Uterus (tissue), 4 donors: ENCODE measurements around the gene NT5DC2. TPM values are rescaled to one million over a fixed set of nuclear protein-coding genes. Genes with fewer than 3 reads are reported as not detected.
"Not testable (repeated sequence)": the region's sequence is repeated elsewhere in the genome, so short reads cannot be mapped to it uniquely, and the experiment has no call there.

Experiments used
- DNase-seq, 2 donors: peaks; one replicate each; pipeline ENCODE4 v3.0.0-alpha.2; 2019 to 2020
- H3K27ac ChIP-seq, 2 donors: fragments of 200-600 bp; sonication (generic); 1 replicate in 1 of 2; 2 replicates in 1 of 2; pipeline ENCODE4 v1.5.1; 2016 to 2018
- H3K27me3 ChIP-seq, 2 donors: fragments of 200-600 bp; sonication (generic); one replicate each; pipeline ENCODE4 v1.5.1; 2018 to 2019; ENCODE audit warnings: control low read depth in 1 of 2
- H3K36me3 ChIP-seq, 2 donors: fragments of 200-600 bp; sonication (generic); one replicate each; pipeline ENCODE4 v1.5.1; 2019; ENCODE audit warnings: control low read depth in 1 of 2
- H3K4me1 ChIP-seq, 2 donors: fragments of 200-600 bp; sonication (generic); one replicate each; pipeline ENCODE4 v1.5.1; 2018 to 2019; ENCODE audit warnings: control low read depth in 1 of 2
- H3K4me3 ChIP-seq, 2 donors: fragments of 200-600 bp; sonication (generic); 1 replicate in 1 of 2; 2 replicates in 1 of 2; pipeline ENCODE4 v1.5.1; 2018 to 2019; ENCODE audit warnings: mild to moderate bottlenecking in 1 of 2
- H3K9me3 ChIP-seq, 2 donors: fragments of 200-600 bp; sonication (generic); one replicate each; pipeline ENCODE4 v1.5.1; 2019; ENCODE audit warnings: control low read depth in 1 of 2
- CTCF ChIP-seq, 4 experiments: fragments of 200-600 bp in 2 of 4; fragments of 450-650 bp in 2 of 4; sonication (generic) in 2 of 4; IDR thresholded peaks; one replicate each; pipeline ENCODE4 v1.5.1; 2016 to 2019; ENCODE audit warnings: antibody characterized with exemption in 4 of 4, mild to moderate bottlenecking in 2 of 4, moderate library complexity in 1 of 4
- POLR2A ChIP-seq, 2 donors: fragments of 450-650 bp; IDR thresholded peaks; one replicate each; pipeline ENCODE4 v1.6.1; 2016; ENCODE audit warnings: antibody characterized with exemption in 2 of 2, mild to moderate bottlenecking in 1 of 2, moderate library complexity in 1 of 2
- intact Hi-C: fragments of 100-400 bp; cut with DNase I; formaldehyde crosslinking; loops from one replicate; pipeline ENCODE4 v1.15.1; 2023; ENCODE audit warnings: low total_unique reads
- total RNA-seq, 4 donors: library from RNA; depleted of rRNA in 3 of 4; stranded (reverse); fragments of >200 nt in 3 of 4; gene quantifications; one replicate each; pipeline versions ENCODE4 v1.1.0 to v1.2.4, GENCODE V29; 2014 to 2023
- donor health status: DM: yes; HTN: yes; CAD: no.

The NT5DC2 gene
- total RNA-seq, 4 donors from 2014 or later, result 9.2 to 67.6 (median 29.3) TPM

DNA sequence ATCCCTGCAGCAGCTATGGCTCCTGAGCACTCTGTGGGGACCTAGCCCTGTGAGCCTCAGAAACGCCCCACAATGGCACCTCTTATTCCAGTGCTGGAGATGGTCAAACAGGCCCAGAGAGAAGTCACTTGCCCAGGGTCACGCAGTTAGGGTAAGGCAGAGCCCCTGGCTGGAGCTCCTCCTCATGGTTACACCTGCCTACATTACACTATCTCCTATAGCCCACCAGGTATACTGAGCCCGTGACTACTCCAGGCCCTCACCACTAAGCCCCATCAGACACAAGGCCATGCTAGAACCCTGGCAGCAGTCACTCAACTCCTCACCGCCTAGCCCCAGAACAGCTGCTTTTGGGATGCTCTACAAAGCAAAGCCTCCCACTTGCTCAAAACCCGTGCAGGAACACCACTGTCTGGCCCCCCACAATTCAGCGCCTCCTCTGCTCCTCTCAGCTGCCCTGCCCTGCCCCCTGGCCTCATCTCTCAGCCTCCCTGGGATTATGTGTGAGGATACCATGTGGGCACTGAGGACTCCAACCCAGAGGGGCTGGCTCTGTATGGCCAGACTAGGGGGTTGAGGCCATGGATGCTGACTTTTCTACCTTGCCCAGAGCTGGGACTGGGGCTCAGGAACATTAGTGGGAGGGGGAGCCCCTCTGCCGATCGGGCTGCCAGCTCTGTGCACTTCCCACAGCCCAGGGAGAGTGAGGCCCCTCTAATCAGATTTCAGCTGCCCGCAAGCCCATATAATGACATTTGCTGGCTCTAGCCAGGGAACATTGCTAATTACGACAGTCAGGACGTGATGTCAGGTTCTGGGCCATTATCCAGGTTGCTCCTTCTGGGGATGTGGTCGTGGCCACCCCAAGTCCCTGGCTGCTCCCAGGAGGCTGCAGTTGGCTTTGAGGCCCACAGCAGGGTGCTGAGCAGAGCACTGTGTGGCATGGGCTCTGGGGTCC, 4.0 kb downstream of the NT5DC2 start:
- no peaks in the 10 kb centered on the region for H3K36me3 ChIP-seq
- intact Hi-C loops, result no loop called here
- no peak overlapping the region for H3K4me3 ChIP-seq
- peak overlapping the region; percentile 40 to 47 for H3K27ac ChIP-seq
- H3K27me3 ChIP-seq, result no peaks in the 10 kb centered on the region
- peak; percentile 40 to 43 for DNase-seq
- TF ChIP-seq CTCF (IDR thresholded peaks at IDR 0.05), result no peak
- no peak for TF ChIP-seq POLR2A (IDR thresholded peaks at IDR 0.05)
- H3K9me3 ChIP-seq, result no peaks in the 10 kb centered on the region
- no peaks in the 10 kb centered on the region for H3K4me1 ChIP-seq

GRCh38 chr3:52528586-52529375, 4.9 kb downstream of the NT5DC2 start:
- no peak overlapping the region for H3K27ac ChIP-seq
- TF ChIP-seq POLR2A (IDR thresholded peaks at IDR 0.05) (no peak), CTCF (IDR thresholded peaks at IDR 0.05) (no peak)

GRCh38 chr3:52527732-52528585, 5.7 kb downstream of the NT5DC2 start:
- TF ChIP-seq POLR2A (IDR thresholded peaks at IDR 0.05), result no peak
- no peak for TF ChIP-seq CTCF (IDR thresholded peaks at IDR 0.05)
- peak; percentile 15 for DNase-seq
- Histone ChIP-seq H3K9me3 (no peaks in the 10 kb centered on the region), H3K4me3 (no peak overlapping the region), H3K27ac (peak overlapping the region in 1 of 2 donors; percentile 15), H3K4me1 (no peaks in the 10 kb centered on the region), H3K36me3 (no peaks in the 10 kb centered on the region), H3K27me3 (no peaks in the 10 kb centered on the region)
- intact Hi-C loops, result no loop called here

More at GRCh38 chr3:52528586-52529375, 4.9 kb downstream of the NT5DC2 start:
- H3K9me3 ChIP-seq, result no peaks in the 10 kb centered on the region
- no peaks in the 10 kb centered on the region for H3K36me3 ChIP-seq
- no peaks in the 10 kb centered on the region for H3K4me1 ChIP-seq
- H3K27me3 ChIP-seq, result no peaks in the 10 kb centered on the region
- DNase-seq, result peak in 1 of 2 donors; percentile 15
- no peak overlapping the region for H3K4me3 ChIP-seq
- intact Hi-C loops, result no loop called here

DNA sequence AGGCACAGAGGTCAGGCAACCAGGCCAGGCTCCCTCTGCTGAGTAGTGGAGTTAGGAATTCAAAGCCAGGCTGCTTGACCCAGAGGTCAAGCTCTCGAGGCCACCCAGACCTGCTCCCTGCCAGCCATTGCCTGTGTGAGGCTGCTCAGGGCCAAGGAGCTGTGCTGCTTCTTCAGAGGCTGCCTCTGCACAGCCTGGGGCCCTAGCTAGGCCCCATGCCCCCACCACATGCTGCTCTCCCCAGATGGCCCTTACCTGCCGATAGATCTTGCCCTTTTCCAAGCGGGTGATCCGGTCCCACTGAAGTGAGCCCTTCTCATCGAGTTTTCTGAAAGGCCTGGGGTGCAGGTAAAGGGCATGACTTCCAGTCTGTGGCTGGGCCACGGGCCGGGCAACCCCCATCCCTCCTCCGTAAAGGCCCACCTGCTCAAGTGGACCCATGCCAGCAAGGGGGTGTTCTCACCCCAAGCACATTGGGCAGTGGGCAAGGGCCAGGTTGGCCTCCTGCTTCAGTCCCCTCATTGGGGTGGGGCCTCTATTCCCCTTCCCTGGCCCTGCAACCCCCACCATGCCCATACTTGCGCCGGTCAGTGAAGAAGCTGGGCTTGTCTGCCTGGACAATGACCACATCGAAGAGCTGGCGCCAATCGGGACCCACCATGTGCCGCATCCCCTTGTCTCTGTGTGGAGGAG, 6.5 kb downstream of the NT5DC2 start:
- H3K9me3 ChIP-seq, result no peaks in the 10 kb centered on the region
- intact Hi-C loops, result no loop called here
- no peaks in the 10 kb centered on the region for H3K36me3 ChIP-seq
- DNase-seq, result peak; percentile 15 to 25
- TF ChIP-seq POLR2A (IDR thresholded peaks at IDR 0.05) (no peak), CTCF (IDR thresholded peaks at IDR 0.05) (no peak)
- no peaks in the 10 kb centered on the region for H3K27me3 ChIP-seq
- H3K4me3 ChIP-seq, result no peak overlapping the region
- no peaks in the 10 kb centered on the region for H3K4me1 ChIP-seq
- peak overlapping the region; percentile 15 to 37 for H3K27ac ChIP-seq

DNA sequence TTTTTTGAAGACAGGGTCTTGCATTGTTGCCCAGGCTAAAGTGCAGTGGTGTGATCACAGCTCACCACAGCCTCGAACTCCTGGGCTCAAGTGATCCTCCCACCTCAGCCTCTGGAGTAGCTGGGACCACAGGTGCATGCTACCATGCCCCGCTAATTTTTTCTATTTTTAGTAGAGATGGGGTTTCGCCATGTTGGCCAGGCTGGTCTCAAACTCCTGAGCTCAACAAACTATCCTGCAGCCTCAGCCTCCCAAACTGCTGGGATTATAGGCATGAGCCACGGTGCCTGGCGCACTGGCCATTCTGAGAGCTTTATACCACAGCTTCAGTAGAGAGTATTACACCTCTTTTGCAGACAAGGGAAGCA, 7.0 kb downstream of the NT5DC2 start:
- intact Hi-C loops, H3K4me1 ChIP-seq: not testable (repeated sequence)

More for the DNA sequence above, 7.0 kb downstream of the NT5DC2 start:
- H3K27me3 ChIP-seq, H3K36me3 ChIP-seq, H3K4me3 ChIP-seq, H3K9me3 ChIP-seq: not testable (repeated sequence)
- peak in 1 of 2 donors; percentile 1 for DNase-seq
- peak overlapping the region in 1 of 2 donors; percentile 73 for H3K27ac ChIP-seq
